HEK293T (cell line): Measurements from ENCODE around the gene TRIM29.

Source experiments
- CTCF ChIA-PET: fragments of 350-600 bp; formaldehyde crosslinking; extraction: SDS; loops from one replicate; lab custom pipeline; 2021; ENCODE audit warnings: antibody characterized with exemption, inconsistent platforms; lab: Yijun Ruan, JAX
- POLR2A ChIA-PET: fragments of 350-600 bp; formaldehyde crosslinking; extraction: SDS; loops from one replicate; lab custom pipeline; 2020; ENCODE audit warnings: antibody characterized with exemption, inconsistent platforms; lab: Yijun Ruan, JAX
- DNase-seq: peaks from one replicate; pipeline ENCODE4 v3.0.0; 2012; ENCODE audit warnings: mixed read lengths; ENCODE audit errors: extremely low spot score
- ARNT ChIP-seq: fragments of 450-650 bp; IDR thresholded peaks from 2 replicates; pipeline ENCODE4 v1.6.1; 2017; ENCODE audit warnings: mild to moderate bottlenecking
- BHLHE40 ChIP-seq: fragments of 450-650 bp; IDR thresholded peaks from 2 replicates; pipeline ENCODE4 v1.6.1; 2016; ENCODE audit warnings: mild to moderate bottlenecking, moderate library complexity, borderline replicate concordance
- CTBP1 ChIP-seq: fragments of 450-650 bp; IDR thresholded peaks from 2 replicates; pipeline ENCODE4 v1.6.1; 2016; ENCODE audit warnings: borderline replicate concordance
- ELF4 ChIP-seq: fragments of 450-650 bp; IDR thresholded peaks from 2 replicates; pipeline ENCODE4 v1.6.1; 2017; ENCODE audit warnings: antibody characterized with exemption
- FOXA1 ChIP-seq: fragments of 450-650 bp; IDR thresholded peaks from 2 replicates; pipeline ENCODE4 v1.6.1; 2016; ENCODE audit warnings: mild to moderate bottlenecking
- FOXK2 ChIP-seq: fragments of 450-650 bp; IDR thresholded peaks from 2 replicates; pipeline ENCODE4 v1.6.1; 2016; ENCODE audit warnings: mild to moderate bottlenecking
- FOXM1 ChIP-seq: fragments of 450-650 bp; IDR thresholded peaks from 2 replicates; pipeline ENCODE4 v1.6.1; 2017; ENCODE audit warnings: mild to moderate bottlenecking, borderline replicate concordance
- HDGF ChIP-seq: fragments of 450-650 bp; IDR thresholded peaks from 2 replicates; pipeline ENCODE4 v1.6.1; 2017; ENCODE audit warnings: antibody characterized with exemption, borderline replicate concordance
- L3MBTL2 ChIP-seq: fragments of 450-650 bp; conservative IDR thresholded peaks from 2 replicates; pipeline ENCODE4 v1.6.1; 2016; ENCODE audit warnings: mild to moderate bottlenecking
- LEF1 ChIP-seq: fragments of 450-650 bp; IDR thresholded peaks from 2 replicates; pipeline ENCODE4 v1.6.1; 2017; ENCODE audit warnings: mild to moderate bottlenecking, borderline replicate concordance
- NFRKB ChIP-seq: fragments of 450-650 bp; IDR thresholded peaks from 2 replicates; pipeline ENCODE4 v1.6.1; 2016; ENCODE audit warnings: mild to moderate bottlenecking, moderate library complexity
- PKNOX1 ChIP-seq: fragments of 450-650 bp; IDR thresholded peaks from 2 replicates; pipeline ENCODE4 v1.6.1; 2016
- SP1 ChIP-seq: fragments of 450-650 bp; IDR thresholded peaks from 2 replicates; pipeline ENCODE4 v1.6.1; 2017
- SUZ12 ChIP-seq: fragments of 450-650 bp; IDR thresholded peaks from 2 replicates; pipeline ENCODE4 v1.6.1; 2016; ENCODE audit warnings: mild to moderate bottlenecking
- TARDBP ChIP-seq: fragments of 450-650 bp; IDR thresholded peaks from 2 replicates; pipeline ENCODE4 v1.6.1; 2016
- ZNF384 ChIP-seq: fragments of 450-650 bp; IDR thresholded peaks from 2 replicates; pipeline ENCODE4 v1.6.1; 2016

TRIM29 gene

GRCh38 chr11:120137611-120138521, at the start of gene TRIM29:
Gene TRIM29, minus strand, starts transcription at chr11:120138113. Its CDS starts 82 bp downstream, at chr11:120138031.
- TF ChIP-seq NFRKB (no peak), ARNT (no peak), HDGF (no peak), TARDBP (no peak), FOXK2 (no peak), SP1 (no peak), CTBP1 (no peak)
- ChIA-PET CTCF (no interaction called here), POLR2A (no interaction called here)
- DNase-seq = no peak

GRCh38 chr11:120186774-120187591, 49.1 kb upstream of the TRIM29 start:
- no peak for DNase-seq
- CTCF ChIA-PET = interaction anchor here (1.2 kb wide), 1 partner anchor 43 kb away, joined by 3 read pairs; no protein-coding TSS in a partner anchor
- TF ChIP-seq FOXM1 (no peak), ELF4 (no peak)
- POLR2A ChIA-PET = interaction anchor here (0.6 to 1.5 kb wide), 4 partner anchors 11 to 22 kb away, joined by 3 to 5 read pairs (median 3); no protein-coding TSS in a partner anchor

- ChIA-PET POLR2A (interaction anchor here (1.5 kb wide), 1 partner anchor 11 kb away, joined by 5 read pairs; no protein-coding TSS in a partner anchor), CTCF (interaction anchor here (1.2 kb wide), 1 partner anchor 43 kb away, joined by 3 read pairs; no protein-coding TSS in a partner anchor)
- DNase-seq = no peak
- TF ChIP-seq FOXK2 (no peak), TARDBP (no peak), NFRKB (no peak), FOXA1 (no peak), BHLHE40 (no peak), SUZ12 (no peak), ARNT (no peak), HDGF (no peak), PKNOX1 (no peak), LEF1 (no peak), ELF4 (no peak), SP1 (no peak), L3MBTL2 (no peak)
These were observed 48.5 kb upstream of the TRIM29 start for GRCh38 chr11:120186456-120186773.

GRCh38 chr11:120185706-120186455, 48.0 kb upstream of the TRIM29 start:
- TF ChIP-seq BHLHE40 (no peak), HDGF (no peak), ARNT (no peak), LEF1 (no peak), SUZ12 (no peak)
- ChIA-PET CTCF (no interaction called here), POLR2A (interaction anchor here (0.6 to 1.5 kb wide), 2 partner anchors 12 to 344 kb away, joined by 3 to 5 read pairs; no protein-coding TSS in a partner anchor)
- DNase-seq = no peak

- POLR2A ChIA-PET = interaction anchor here (0.6 kb wide), 1 partner anchor 345 kb away, joined by 3 read pairs; no protein-coding TSS in a partner anchor
- TF ChIP-seq ZNF384 (no peak), SUZ12 (no peak), L3MBTL2 (no peak), FOXK2 (no peak), SP1 (no peak), LEF1 (no peak), BHLHE40 (no peak), CTBP1 (no peak), FOXM1 (no peak), TARDBP (no peak), FOXA1 (no peak), PKNOX1 (no peak), HDGF (no peak), ELF4 (no peak), NFRKB (no peak), ARNT (no peak)
- DNase-seq = no peak
- CTCF ChIA-PET = no interaction called here
These were observed 47.2 kb upstream of the TRIM29 start for GRCh38 chr11:120184946-120185705.
